Lower leg skin (tissue), 4 donors: ENCODE results near the gene MAS1. TPM values are rescaled to one million over a fixed set of nuclear protein-coding genes. Genes with fewer than 3 reads are reported as not detected.

Source experiments
- DNase-seq, 2 donors: peaks; one replicate each; pipeline ENCODE4 v3.0.0-alpha.2; 2019; ENCODE audit warnings: low spot score in 2 of 2
- H3K4me3 ChIP-seq: fragments of 200-600 bp; sonication (generic); 2 replicates; pipeline ENCODE4 v1.5.1; 2017; ENCODE audit warnings: mild to moderate bottlenecking, low read depth; ENCODE audit not compliant: poor library complexity, severe bottlenecking
- CTCF ChIP-seq, 3 donors: fragments of 450-650 bp; IDR thresholded peaks; one replicate each; pipeline ENCODE4 v1.5.1; 2016; ENCODE audit warnings: antibody characterized with exemption in 3 of 3, mild to moderate bottlenecking in 3 of 3, moderate library complexity in 2 of 3
- POLR2A ChIP-seq, 2 donors: fragments of 450-650 bp; IDR thresholded peaks; one replicate each; pipeline ENCODE4 v1.6.1; 2016 to 2017; ENCODE audit warnings: antibody characterized with exemption in 2 of 2, mild to moderate bottlenecking in 1 of 2, moderate library complexity in 1 of 2
- WGBS, 2 donors: methylation state at CpG; one replicate each; pipeline ENCODE4 v1.1.5; 2018; 5-methylcytosine and 5-hydroxymethylcytosine counted together
- intact Hi-C: fragments of 100-400 bp; cut with DNase I; formaldehyde crosslinking; loops from one replicate; pipeline ENCODE4 v1.15.0; 2023; ENCODE audit warnings: low total_unique reads
- total RNA-seq, 4 donors: library from RNA; depleted of rRNA; stranded (reverse); fragments of >200 nt; gene quantifications; one replicate each; pipeline ENCODE4 v1.1.0, GENCODE V29; 2016

MAS1 gene
- total RNA-seq, 4 donors from 2014 or later = 0.05 TPM; not detected in 3

GRCh38 chr6:159926542-159927203 is 35.9 kb downstream of the MAS1 start:
- peak in 1 of 2 donors; percentile 49 for DNase-seq
- intact Hi-C loops = no loop called here
- TF ChIP-seq CTCF (IDR thresholded peaks at IDR 0.05) = no peak
- TF ChIP-seq POLR2A (IDR thresholded peaks at IDR 0.05) = no peak
- no peak overlapping the region for H3K4me3 ChIP-seq
- WGBS, 2 donors = 89% methylated on average over 5 of the region's 5 CpGs

GRCh38 chr6:159929819-159930218 is 39.0 kb downstream of the MAS1 start:
- peak in 1 of 2 donors; percentile 81 for DNase-seq
- no peak overlapping the region for H3K4me3 ChIP-seq
- 30 to 33% methylated on average over 8 of the region's 8 CpGs for WGBS, 2 donors
- TF ChIP-seq POLR2A (IDR thresholded peaks at IDR 0.05) = no peak
- TF ChIP-seq CTCF (IDR thresholded peaks at IDR 0.05) = no peak
- intact Hi-C loops = loop anchor here (10.0 kb wide), 1 partner anchor 235 kb away; the partner anchor contains the start of gene SOD2

GRCh38 chr6:159931112-159931511 is 40.3 kb downstream of the MAS1 start:
- intact Hi-C loops = loop anchor here (10.0 kb wide), 1 partner anchor 236 kb away; the partner anchor contains the start of gene SOD2
- no peak overlapping the region for H3K4me3 ChIP-seq
- DNase-seq = no peak
- WGBS, 2 donors = 82 to 90% methylated on average over 3 of the region's 3 CpGs
- TF ChIP-seq CTCF (IDR thresholded peaks at IDR 0.05) (no peak), POLR2A (IDR thresholded peaks at IDR 0.05) (no peak)

- intact Hi-C loops = loop anchor here (10.0 kb wide), 1 partner anchor 237 kb away; the partner anchor contains the start of gene SOD2
- H3K4me3 ChIP-seq = no peak overlapping the region
- WGBS, 2 donors = 71 to 75% methylated on average over 4 of the region's 4 CpGs
- DNase-seq = no peak
- TF ChIP-seq CTCF (IDR thresholded peaks at IDR 0.05) = no peak
- no peak for TF ChIP-seq POLR2A (IDR thresholded peaks at IDR 0.05)
These were observed 41.1 kb downstream of the MAS1 start for GRCh38 chr6:159931846-159932245.

- no peak overlapping the region for H3K4me3 ChIP-seq
- TF ChIP-seq CTCF (IDR thresholded peaks at IDR 0.05) (no peak), POLR2A (IDR thresholded peaks at IDR 0.05) (no peak)
- WGBS, 2 donors = 86 to 90% methylated on average over 1 of the region's 1 CpG
- intact Hi-C loops = loop anchor here (10.0 kb wide), 1 partner anchor 238 kb away; the partner anchor contains the start of gene SOD2
- DNase-seq = no peak
These were observed 42.3 kb downstream of the MAS1 start for GRCh38 chr6:159933077-159933476.
